Breast epithelium (tissue), 4 donors: ENCODE measurements around the gene ITPR2. TPM values are rescaled to one million over a fixed set of nuclear protein-coding genes. Genes with fewer than 3 reads are reported as not detected.

Source experiments
- DNase-seq, 2 donors: peaks; one replicate each; pipeline ENCODE4 v3.0.0-alpha.2; 2019; ENCODE audit warnings: low spot score in 2 of 2
- H3K27ac ChIP-seq, 2 donors: fragments of 200-600 bp; sonication (generic) in 1 of 2; one replicate each; pipeline ENCODE4 v1.5.1; 2016 to 2019; ENCODE audit warnings: mild to moderate bottlenecking in 1 of 2
- H3K27me3 ChIP-seq, 2 donors: fragments of 200-600 bp; sonication (generic) in 1 of 2; one replicate each; pipeline versions ENCODE4 v1.5.1 to v1.6.0; 2017 to 2019; ENCODE audit warnings: control low read depth in 1 of 2, mild to moderate bottlenecking in 1 of 2
- H3K36me3 ChIP-seq: fragments of 200-600 bp; one replicate; pipeline ENCODE4 v1.5.1; 2019
- H3K4me1 ChIP-seq, 2 donors: fragments of 200-600 bp; sonication (generic); one replicate each; pipeline ENCODE4 v1.5.1; 2016 to 2019; ENCODE audit warnings: control low read depth in 1 of 2
- H3K4me3 ChIP-seq, 3 donors: fragments of 200-600 bp; sonication (generic); 1 replicate in 2 of 3; 2 replicates in 1 of 3; pipeline ENCODE4 v1.5.1; 2016 to 2019; ENCODE audit warnings: mild to moderate bottlenecking in 3 of 3, moderate library complexity in 2 of 3
- H3K9me3 ChIP-seq, 2 donors: fragments of 200-600 bp; sonication (generic) in 1 of 2; one replicate each; pipeline ENCODE4 v1.5.1; 2016 to 2019; ENCODE audit warnings: control low read depth in 1 of 2
- POLR2A ChIP-seq: fragments of 450-650 bp; IDR thresholded peaks from one replicate; pipeline ENCODE4 v1.6.1; 2016; ENCODE audit warnings: antibody characterized with exemption, mild to moderate bottlenecking, moderate library complexity
- POLR2AphosphoS5 ChIP-seq, 3 donors: sonication (generic); formaldehyde crosslinking; IDR thresholded peaks; one replicate each; pipeline ENCODE4 v1.6.1; 2017; ENCODE audit warnings: antibody characterized with exemption in 3 of 3
- intact Hi-C: fragments of 100-400 bp; cut with DNase I; formaldehyde crosslinking; loops from one replicate; pipeline ENCODE4 v1.15.1; 2023; ENCODE audit warnings: low total_unique reads
- total RNA-seq, 3 donors: library from RNA; depleted of rRNA; stranded (reverse); fragments of >200 nt; gene quantifications; one replicate each; pipeline ENCODE4 v1.1.0, GENCODE V29; 2016
- TF ChIP-seq, protein P1 (sequence below), 3 donors: fragments of 450-650 bp; IDR thresholded peaks; one replicate each; pipeline ENCODE4 v1.5.1; 2016 to 2017; ENCODE audit warnings: antibody characterized with exemption in 3 of 3, mild to moderate bottlenecking in 3 of 3, moderate library complexity in 3 of 3

Gene ITPR2
- total RNA-seq, 3 donors from 2014 or later: 47.2 to 95.0 (median 66.5) TPM

GRCh38 chr12:26338586-26339572, 494.1 kb downstream of the ITPR2 start:
- Histone ChIP-seq H3K4me1 (no peaks in the 10 kb centered on the region), H3K9me3 (no peaks in the 10 kb centered on the region), H3K36me3 (no peaks in the 10 kb centered on the region), H3K27ac (no peak overlapping the region), H3K27me3 (no peaks in the 10 kb centered on the region), H3K4me3 (no peak overlapping the region)
- intact Hi-C loops: no loop called here
- no peak for DNase-seq
- no peak for TF ChIP-seq POLR2AphosphoS5 (IDR thresholded peaks at IDR 0.05)
- no peak for TF ChIP-seq POLR2A
- TF ChIP-seq, protein P1, sequence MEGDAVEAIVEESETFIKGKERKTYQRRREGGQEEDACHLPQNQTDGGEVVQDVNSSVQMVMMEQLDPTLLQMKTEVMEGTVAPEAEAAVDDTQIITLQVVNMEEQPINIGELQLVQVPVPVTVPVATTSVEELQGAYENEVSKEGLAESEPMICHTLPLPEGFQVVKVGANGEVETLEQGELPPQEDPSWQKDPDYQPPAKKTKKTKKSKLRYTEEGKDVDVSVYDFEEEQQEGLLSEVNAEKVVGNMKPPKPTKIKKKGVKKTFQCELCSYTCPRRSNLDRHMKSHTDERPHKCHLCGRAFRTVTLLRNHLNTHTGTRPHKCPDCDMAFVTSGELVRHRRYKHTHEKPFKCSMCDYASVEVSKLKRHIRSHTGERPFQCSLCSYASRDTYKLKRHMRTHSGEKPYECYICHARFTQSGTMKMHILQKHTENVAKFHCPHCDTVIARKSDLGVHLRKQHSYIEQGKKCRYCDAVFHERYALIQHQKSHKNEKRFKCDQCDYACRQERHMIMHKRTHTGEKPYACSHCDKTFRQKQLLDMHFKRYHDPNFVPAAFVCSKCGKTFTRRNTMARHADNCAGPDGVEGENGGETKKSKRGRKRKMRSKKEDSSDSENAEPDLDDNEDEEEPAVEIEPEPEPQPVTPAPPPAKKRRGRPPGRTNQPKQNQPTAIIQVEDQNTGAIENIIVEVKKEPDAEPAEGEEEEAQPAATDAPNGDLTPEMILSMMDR (IDR thresholded peaks at IDR 0.05): no peak

DNA sequence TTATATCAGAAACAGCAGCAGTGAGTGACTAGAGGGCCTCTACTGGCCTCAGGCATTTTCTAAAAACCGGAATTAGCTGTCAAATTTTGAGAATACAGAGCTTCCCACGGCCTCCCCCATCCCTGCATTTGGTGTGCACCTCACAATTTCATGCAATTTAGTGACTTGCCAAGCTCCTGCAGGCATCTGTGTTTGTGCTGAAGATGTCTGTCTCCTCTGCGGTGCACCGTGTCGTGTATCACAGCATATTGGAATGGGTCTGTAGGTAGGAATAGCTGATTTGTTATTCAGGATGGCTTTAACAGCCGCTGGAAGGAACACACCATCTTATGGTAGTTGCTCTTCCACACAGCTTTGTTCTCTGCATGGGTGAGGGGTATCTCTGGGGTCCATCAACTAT, 497.3 kb downstream of the ITPR2 start:
- Histone ChIP-seq H3K4me3 (no peak overlapping the region), H3K27ac (no peak overlapping the region), H3K27me3 (no peaks in the 10 kb centered on the region), H3K9me3 (no peaks in the 10 kb centered on the region), H3K4me1 (no peaks in the 10 kb centered on the region), H3K36me3 (no peaks in the 10 kb centered on the region)
- TF ChIP-seq POLR2AphosphoS5 (IDR thresholded peaks at IDR 0.05) (no peak), POLR2A (no peak)
- TF ChIP-seq, protein P1 (IDR thresholded peaks at IDR 0.05): no peak
- intact Hi-C loops: no loop called here
- DNase-seq: no peak

DNA sequence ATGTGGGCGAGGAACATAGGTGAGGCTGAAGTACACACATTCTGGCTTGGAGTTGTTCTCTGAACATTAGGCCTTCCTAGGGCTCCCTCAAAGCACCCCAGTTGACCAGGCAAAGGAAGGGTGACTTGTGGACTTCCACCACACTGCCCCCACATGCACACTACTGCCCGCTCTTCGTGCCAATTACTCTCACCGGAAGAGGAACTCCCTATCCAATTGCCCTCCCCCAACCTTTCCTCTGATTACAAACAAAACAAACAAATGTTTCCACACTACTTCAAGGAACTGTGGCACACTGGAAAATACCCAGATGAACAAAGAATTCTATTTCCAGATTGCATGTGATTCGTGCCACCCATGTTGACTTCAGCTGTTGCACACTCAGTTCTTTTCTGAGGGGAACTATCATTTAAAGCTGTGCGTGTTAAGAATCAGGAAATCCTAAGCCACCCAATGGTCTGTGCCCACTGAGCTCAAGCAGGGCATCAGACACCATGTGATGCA, 498.3 kb downstream of the ITPR2 start:
- intact Hi-C loops: no loop called here
- Histone ChIP-seq H3K9me3 (no peaks in the 10 kb centered on the region), H3K27ac (no peak overlapping the region), H3K27me3 (no peaks in the 10 kb centered on the region), H3K4me3 (no peak overlapping the region), H3K36me3 (no peaks in the 10 kb centered on the region), H3K4me1 (no peaks in the 10 kb centered on the region)
- DNase-seq: no peak
- TF ChIP-seq POLR2AphosphoS5 (IDR thresholded peaks at IDR 0.05): no peak
- TF ChIP-seq, protein P1 (IDR thresholded peaks at IDR 0.05): no peak
- TF ChIP-seq POLR2A: no peak

- no peaks in the 10 kb centered on the region for H3K9me3 ChIP-seq
- intact Hi-C loops: no loop called here
- no peaks in the 10 kb centered on the region for H3K27me3 ChIP-seq
- no peaks in the 10 kb centered on the region for H3K4me1 ChIP-seq
- TF ChIP-seq, protein P1 (IDR thresholded peaks at IDR 0.05): no peak
- TF ChIP-seq POLR2AphosphoS5 (IDR thresholded peaks at IDR 0.05): no peak
- TF ChIP-seq POLR2A: no peak
- no peak overlapping the region for H3K27ac ChIP-seq
- no peak overlapping the region for H3K4me3 ChIP-seq
- DNase-seq: no peak
- H3K36me3 ChIP-seq: no peaks in the 10 kb centered on the region
Observed at GRCh38 chr12:26331960-26332359, 501.0 kb downstream of the ITPR2 start.

DNA sequence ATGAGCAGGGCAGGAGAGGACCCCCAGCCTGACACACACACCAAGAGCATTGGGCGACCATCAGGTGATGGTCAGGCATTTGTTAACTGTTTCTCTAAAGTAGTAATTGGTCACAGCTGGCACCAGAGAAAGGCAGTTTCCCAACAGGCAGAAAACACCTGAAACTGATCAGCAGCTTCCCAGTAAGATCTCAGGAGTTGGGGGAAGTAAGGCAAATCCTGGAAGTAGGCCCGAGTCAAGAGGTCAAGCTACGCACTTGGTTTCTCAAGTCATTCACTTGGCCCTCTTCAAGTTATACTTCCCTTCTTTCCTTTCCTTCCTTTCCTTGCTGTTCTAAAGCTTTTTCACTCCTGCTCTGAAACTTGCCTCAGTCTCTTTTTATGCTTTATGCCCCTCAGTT, 501.9 kb downstream of the ITPR2 start:
- H3K4me1 ChIP-seq: no peaks in the 10 kb centered on the region
- H3K4me3 ChIP-seq: no peak overlapping the region
- no peaks in the 10 kb centered on the region for H3K27me3 ChIP-seq
- DNase-seq: no peak
- TF ChIP-seq POLR2AphosphoS5 (IDR thresholded peaks at IDR 0.05) (no peak), POLR2A (no peak)
- TF ChIP-seq, protein P1 (IDR thresholded peaks at IDR 0.05): no peak
- intact Hi-C loops: no loop called here
- no peak overlapping the region for H3K27ac ChIP-seq
- no peaks in the 10 kb centered on the region for H3K36me3 ChIP-seq
- no peaks in the 10 kb centered on the region for H3K9me3 ChIP-seq
